ENCODE results near the gene DRC1. TPM values are rescaled to one million over a fixed set of nuclear protein-coding genes. Genes with fewer than 3 reads are reported as not detected.

The DRC1 gene
- total and polyA plus RNA-seq, 7 experiments from 2014 or later, result 0.29 TPM; not detected in 6

- no peak for ATAC-seq
- CTCF ChIA-PET, result no interaction called here
- peaks cover 0 to 5% (median 0%) of the 10 kb centered on the region in 3 experiments for H3K9me3 ChIP-seq (ENCODE audit: control insufficient read depth in 2 of 3, low read length in 3 of 3)
These were observed 69.0 kb downstream of the DRC1 start for GRCh38 chr2:26470601-26471260.

GRCh38 chr2:26471289-26471688 lies 69.6 kb downstream of the DRC1 start:
- Mint-ChIP-seq H3K9me3 (peaks cover 0 to 18% (median 10%) of the 10 kb centered on the region in 11 donors), H3K4me3 (no peak overlapping the region), H3K27ac (no peak overlapping the region), H3K4me1 (no peaks in the 10 kb centered on the region), H3K27me3 (no peaks in the 10 kb centered on the region), H3K36me3 (peaks cover 0 to 19% (median 0%) of the 10 kb centered on the region in 5 donors)
- POLR2A ChIA-PET, result no interaction called here
- Histone ChIP-seq H3K27ac (ENCODE audit: low read depth, low read length) (no peak overlapping the region), H3K9me3 (ENCODE audit: control insufficient read depth in 2 of 3, low read length in 3 of 3) (peaks cover 0 to 5% (median 0%) of the 10 kb centered on the region in 3 experiments), H3K36me3 (ENCODE audit: control insufficient read depth in 2 of 3, insufficient read depth in 3 of 3, low read length in 3 of 3) (no peaks in the 10 kb centered on the region), H3K27me3 (ENCODE audit: control insufficient read depth in 2 of 2, insufficient read depth in 2 of 2, low read length in 2 of 2) (no peaks in the 10 kb centered on the region), H3K4me3 (ENCODE audit: low read length) (no peak overlapping the region), H3K4me1 (ENCODE audit: control insufficient read depth in 2 of 2, insufficient read depth in 2 of 2, low read length in 2 of 2) (no peaks in the 10 kb centered on the region)
- ATAC-seq, result no peak
- CTCF ChIA-PET, result no interaction called here
- intact Hi-C loops (cut with micrococcal nuclease), result no loop called here
- no peak for DNase-seq

More at GRCh38 chr2:26470601-26471260, 69.0 kb downstream of the DRC1 start:
- H3K27me3 Mint-ChIP-seq, result no peaks in the 10 kb centered on the region
- no peak overlapping the region for H3K27ac ChIP-seq (ENCODE audit: low read depth, low read length)
- DNase-seq, result no peak
- H3K36me3 Mint-ChIP-seq, result peaks cover 0 to 19% (median 0%) of the 10 kb centered on the region in 5 donors
- no peak overlapping the region for H3K4me3 ChIP-seq (ENCODE audit: low read length)
- no peaks in the 10 kb centered on the region for H3K36me3 ChIP-seq (ENCODE audit: control insufficient read depth in 2 of 3, insufficient read depth in 3 of 3, low read length in 3 of 3)
- H3K4me1 Mint-ChIP-seq, result no peaks in the 10 kb centered on the region
- H3K27ac Mint-ChIP-seq, result no peak overlapping the region
- intact Hi-C loops (cut with micrococcal nuclease), result no loop called here
- peaks cover 0 to 18% (median 10%) of the 10 kb centered on the region in 11 donors for H3K9me3 Mint-ChIP-seq
- H3K4me1 ChIP-seq (ENCODE audit: control insufficient read depth in 2 of 2, insufficient read depth in 2 of 2, low read length in 2 of 2), result no peaks in the 10 kb centered on the region
- POLR2A ChIA-PET, result no interaction called here
- H3K27me3 ChIP-seq (ENCODE audit: control insufficient read depth in 2 of 2, insufficient read depth in 2 of 2, low read length in 2 of 2), result no peaks in the 10 kb centered on the region
- no peak overlapping the region for H3K4me3 Mint-ChIP-seq

- ATAC-seq, result no peak
- Histone ChIP-seq H3K27ac (ENCODE audit: low read depth, low read length) (no peak overlapping the region), H3K4me1 (ENCODE audit: control insufficient read depth in 2 of 2, insufficient read depth in 2 of 2, low read length in 2 of 2) (no peaks in the 10 kb centered on the region), H3K27me3 (ENCODE audit: control insufficient read depth in 2 of 2, insufficient read depth in 2 of 2, low read length in 2 of 2) (no peaks in the 10 kb centered on the region), H3K9me3 (ENCODE audit: control insufficient read depth in 2 of 3, low read length in 3 of 3) (peaks cover 0 to 5% (median 0%) of the 10 kb centered on the region in 3 experiments), H3K4me3 (ENCODE audit: low read length) (no peak overlapping the region), H3K36me3 (ENCODE audit: control insufficient read depth in 2 of 3, insufficient read depth in 3 of 3, low read length in 3 of 3) (no peaks in the 10 kb centered on the region)
- CTCF ChIA-PET, result interaction anchor here (0.7 kb wide), 1 partner anchor 93 kb away, joined by 3 read pairs; no protein-coding TSS in a partner anchor
- POLR2A ChIA-PET, result no interaction called here
- H3K9me3 Mint-ChIP-seq, result peaks cover 0 to 18% (median 10%) of the 10 kb centered on the region in 11 donors
- no peak overlapping the region for H3K27ac Mint-ChIP-seq
- H3K4me3 Mint-ChIP-seq, result no peak overlapping the region
- peaks cover 0 to 3% (median 0%) of the 10 kb centered on the region in 7 donors for H3K4me1 Mint-ChIP-seq
- no peaks in the 10 kb centered on the region for H3K27me3 Mint-ChIP-seq
- intact Hi-C loops (cut with micrococcal nuclease), result no loop called here
- no peak for DNase-seq
- peaks cover 0 to 19% (median 0%) of the 10 kb centered on the region in 5 donors for H3K36me3 Mint-ChIP-seq
These were observed 70.3 kb downstream of the DRC1 start for GRCh38 chr2:26471766-26472706.

- Histone ChIP-seq H3K36me3 (ENCODE audit: control insufficient read depth in 2 of 3, insufficient read depth in 3 of 3, low read length in 3 of 3) (no peaks in the 10 kb centered on the region), H3K27me3 (ENCODE audit: control insufficient read depth in 2 of 2, insufficient read depth in 2 of 2, low read length in 2 of 2) (no peaks in the 10 kb centered on the region), H3K4me3 (ENCODE audit: low read length) (no peak overlapping the region), H3K4me1 (ENCODE audit: control insufficient read depth in 2 of 2, insufficient read depth in 2 of 2, low read length in 2 of 2) (no peaks in the 10 kb centered on the region), H3K9me3 (ENCODE audit: control insufficient read depth in 2 of 3, low read length in 3 of 3) (peaks cover 0 to 5% (median 0%) of the 10 kb centered on the region in 3 experiments), H3K27ac (ENCODE audit: low read depth, low read length) (no peak overlapping the region)
- ChIA-PET POLR2A (no interaction called here), CTCF (interaction anchor here (0.7 kb wide), 1 partner anchor 94 kb away, joined by 3 read pairs; no protein-coding TSS in a partner anchor)
- Mint-ChIP-seq H3K9me3 (peaks cover 0 to 18% (median 10%) of the 10 kb centered on the region in 11 donors), H3K36me3 (peaks cover 0 to 19% (median 0%) of the 10 kb centered on the region in 5 donors), H3K27ac (no peak overlapping the region), H3K27me3 (no peaks in the 10 kb centered on the region), H3K4me1 (peaks cover 0 to 10% (median 4%) of the 10 kb centered on the region in 7 donors), H3K4me3 (no peak overlapping the region)
- DNase-seq (no peak), ATAC-seq (no peak)
- intact Hi-C loops (cut with micrococcal nuclease), result no loop called here
These were observed 71.3 kb downstream of the DRC1 start for GRCh38 chr2:26472821-26473655.

GRCh38 chr2:26473796-26474195 lies 72.1 kb downstream of the DRC1 start:
- H3K36me3 Mint-ChIP-seq, result peaks cover 0 to 17% (median 0%) of the 10 kb centered on the region in 5 donors
- intact Hi-C loops (cut with micrococcal nuclease), result no loop called here
- no peak overlapping the region for H3K27ac Mint-ChIP-seq
- ATAC-seq, result no peak
- Histone ChIP-seq H3K36me3 (ENCODE audit: control insufficient read depth in 2 of 3, insufficient read depth in 3 of 3, low read length in 3 of 3) (no peaks in the 10 kb centered on the region), H3K27ac (ENCODE audit: low read depth, low read length) (no peak overlapping the region), H3K27me3 (ENCODE audit: control insufficient read depth in 2 of 2, insufficient read depth in 2 of 2, low read length in 2 of 2) (no peaks in the 10 kb centered on the region), H3K9me3 (ENCODE audit: control insufficient read depth in 2 of 3, low read length in 3 of 3) (peaks cover 0 to 5% (median 0%) of the 10 kb centered on the region in 3 experiments), H3K4me3 (ENCODE audit: low read length) (no peak overlapping the region), H3K4me1 (ENCODE audit: control insufficient read depth in 2 of 2, insufficient read depth in 2 of 2, low read length in 2 of 2) (no peaks in the 10 kb centered on the region)
- CTCF ChIA-PET, result no interaction called here
- no peaks in the 10 kb centered on the region for H3K27me3 Mint-ChIP-seq
- no peak overlapping the region for H3K4me3 Mint-ChIP-seq
- DNase-seq, result no peak
- H3K4me1 Mint-ChIP-seq, result peaks cover 0 to 10% (median 4%) of the 10 kb centered on the region in 7 donors
- POLR2A ChIA-PET, result no interaction called here
- H3K9me3 Mint-ChIP-seq, result peaks cover 0 to 15% (median 10%) of the 10 kb centered on the region in 11 donors

- ChIA-PET CTCF (no interaction called here), POLR2A (no interaction called here)
- H3K4me3 Mint-ChIP-seq, result no peak overlapping the region
- Histone ChIP-seq H3K27ac (ENCODE audit: low read depth, low read length) (no peak overlapping the region), H3K36me3 (ENCODE audit: control insufficient read depth in 2 of 3, insufficient read depth in 3 of 3, low read length in 3 of 3) (no peaks in the 10 kb centered on the region), H3K27me3 (ENCODE audit: control insufficient read depth in 2 of 2, insufficient read depth in 2 of 2, low read length in 2 of 2) (no peaks in the 10 kb centered on the region), H3K4me1 (ENCODE audit: control insufficient read depth in 2 of 2, insufficient read depth in 2 of 2, low read length in 2 of 2) (no peaks in the 10 kb centered on the region), H3K4me3 (ENCODE audit: low read length) (no peak overlapping the region), H3K9me3 (ENCODE audit: control insufficient read depth in 2 of 3, low read length in 3 of 3) (peaks cover 0 to 3% (median 0%) of the 10 kb centered on the region in 3 experiments)
- H3K9me3 Mint-ChIP-seq, result peaks cover 0 to 13% (median 7%) of the 10 kb centered on the region in 11 donors
- no peak overlapping the region for H3K27ac Mint-ChIP-seq
- H3K4me1 Mint-ChIP-seq, result peaks cover 0 to 10% (median 4%) of the 10 kb centered on the region in 7 donors
- DNase-seq (no peak), ATAC-seq (no peak)
- H3K36me3 Mint-ChIP-seq, result peaks cover 0 to 14% (median 0%) of the 10 kb centered on the region in 5 donors
- no peaks in the 10 kb centered on the region for H3K27me3 Mint-ChIP-seq
- intact Hi-C loops (cut with micrococcal nuclease), result no loop called here
These were observed 72.6 kb downstream of the DRC1 start for GRCh38 chr2:26474261-26474785.
